T-helper 2 cell treated with Interferon-gamma antibody and Interleukin-4, amounts not matched to agents 5 μg/mL and 100 μg/mL, for 36 hours (primary cell): ENCODE results near the gene BMP2K.
A peak's percentile ranks its signal among the peaks of the same experiment; 100 is the strongest.
"Not testable (repeated sequence)": the region's sequence is repeated elsewhere in the genome, so short reads cannot be mapped to it uniquely, and the experiment has no call there.

ENCODE experiments used
- DNase-seq: peaks from one replicate; pipeline ENCODE4 v3.0.0; 2021; ENCODE audit warnings: low spot score
- H3K27ac Mint-ChIP-seq: one replicate; pipeline ENCODE4 v1.8.0; 2021; ENCODE audit warnings: mild to moderate bottlenecking, mixed read lengths
- H3K27me3 Mint-ChIP-seq: one replicate; pipeline ENCODE4 v1.8.0; 2021; ENCODE audit warnings: low read depth, mixed read lengths
- H3K36me3 Mint-ChIP-seq: one replicate; pipeline ENCODE4 v1.8.0; 2021; ENCODE audit warnings: low read depth, mixed read lengths
- H3K4me1 Mint-ChIP-seq: one replicate; pipeline ENCODE4 v1.8.0; 2021; ENCODE audit warnings: low read depth, mixed read lengths
- H3K4me3 Mint-ChIP-seq: one replicate; pipeline ENCODE4 v1.8.0; 2022; ENCODE audit warnings: mild to moderate bottlenecking, moderate library complexity, mixed read lengths
- H3K9me3 Mint-ChIP-seq: one replicate; pipeline ENCODE4 v1.8.0; 2021; ENCODE audit warnings: mixed read lengths

BMP2K gene

GRCh38 chr4:78876568-78877320, 100.6 kb downstream of the BMP2K start:
- Mint-ChIP-seq H3K4me1 (no peaks in the 10 kb centered on the region), H3K27ac (no peak overlapping the region), H3K4me3 (no peak overlapping the region), H3K9me3 (no peaks in the 10 kb centered on the region), H3K27me3 (no peaks in the 10 kb centered on the region), H3K36me3 (peaks cover 15% of the 10 kb centered on the region)
- DNase-seq, result no peak

DNA sequence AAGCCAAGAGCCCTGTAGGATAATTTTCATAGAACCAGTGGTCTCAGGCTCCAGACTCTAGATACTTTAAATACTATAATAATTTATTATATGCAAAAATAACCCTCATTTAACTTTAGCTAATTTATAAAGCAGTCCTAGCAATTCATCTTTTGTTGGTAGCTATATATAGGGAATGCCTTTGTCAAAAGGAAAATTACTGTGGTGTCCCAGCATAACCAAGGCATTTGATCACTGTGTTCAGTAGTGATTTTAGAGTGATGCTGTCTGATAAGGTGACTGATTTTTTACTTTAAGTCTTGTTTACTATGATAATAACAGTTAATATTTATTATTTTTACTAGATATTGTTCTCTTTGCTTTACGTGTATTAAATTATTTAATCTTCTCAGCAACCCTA, 101.9 kb downstream of the BMP2K start:
- H3K27ac Mint-ChIP-seq, result no peak overlapping the region

GRCh38 chr4:78880874-78881492, 104.8 kb downstream of the BMP2K start:
- DNase-seq, result no peak
- Mint-ChIP-seq H3K36me3 (peaks cover 1% of the 10 kb centered on the region), H3K27me3 (no peaks in the 10 kb centered on the region), H3K4me1 (no peaks in the 10 kb centered on the region), H3K9me3 (no peaks in the 10 kb centered on the region), H3K4me3 (no peak overlapping the region), H3K27ac (no peak overlapping the region)

More for the DNA sequence above, 101.9 kb downstream of the BMP2K start:
- no peaks in the 10 kb centered on the region for H3K9me3 Mint-ChIP-seq
- no peak overlapping the region for H3K4me3 Mint-ChIP-seq
- H3K36me3 Mint-ChIP-seq, result peaks cover 4% of the 10 kb centered on the region
- no peaks in the 10 kb centered on the region for H3K27me3 Mint-ChIP-seq
- no peaks in the 10 kb centered on the region for H3K4me1 Mint-ChIP-seq
- DNase-seq, result no peak

- peaks cover 16% of the 10 kb centered on the region for H3K36me3 Mint-ChIP-seq
- H3K4me3 Mint-ChIP-seq, result no peak overlapping the region
- H3K9me3 Mint-ChIP-seq, result no peaks in the 10 kb centered on the region
- DNase-seq, result no peak
- H3K27ac Mint-ChIP-seq, result no peak overlapping the region
- no peaks in the 10 kb centered on the region for H3K27me3 Mint-ChIP-seq
- peaks cover 10% of the 10 kb centered on the region for H3K4me1 Mint-ChIP-seq
Observed at GRCh38 chr4:78885598-78885997, 109.4 kb downstream of the BMP2K start.

DNA sequence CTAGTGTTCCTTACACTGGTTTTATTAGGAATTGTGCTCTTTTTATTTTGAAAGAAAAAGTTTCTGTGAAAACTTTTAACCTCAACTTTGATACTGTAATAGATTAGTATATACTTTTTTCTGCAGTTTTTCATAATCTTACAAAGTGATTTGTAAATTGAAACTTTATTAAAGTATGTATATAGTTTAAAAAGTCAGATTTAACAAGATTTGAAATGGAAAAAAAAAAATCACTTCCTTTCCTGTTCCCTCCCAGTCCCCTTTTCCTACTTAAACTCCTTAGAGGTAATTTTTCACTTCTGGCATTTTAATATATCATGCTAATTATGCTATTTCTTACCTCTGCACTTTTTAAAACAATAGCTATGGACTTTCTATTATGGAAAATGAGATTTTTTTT, 113.8 kb downstream of the BMP2K start:
- Mint-ChIP-seq H3K27ac (no peak overlapping the region), H3K36me3 (peaks cover 19% of the 10 kb centered on the region), H3K4me1 (peaks cover 11% of the 10 kb centered on the region), H3K27me3 (no peaks in the 10 kb centered on the region), H3K4me3 (no peak overlapping the region), H3K9me3 (no peaks in the 10 kb centered on the region)
- no peak for DNase-seq

- no peaks in the 10 kb centered on the region for H3K27me3 Mint-ChIP-seq
- no peak overlapping the region for H3K4me3 Mint-ChIP-seq
- no peak for DNase-seq
- H3K36me3 Mint-ChIP-seq, result peaks cover 1% of the 10 kb centered on the region
- H3K4me1 Mint-ChIP-seq, result no peaks in the 10 kb centered on the region
- H3K27ac Mint-ChIP-seq, result no peak overlapping the region
- H3K9me3 Mint-ChIP-seq, result no peaks in the 10 kb centered on the region
Observed at GRCh38 chr4:78899302-78899701, 123.2 kb downstream of the BMP2K start.

DNA sequence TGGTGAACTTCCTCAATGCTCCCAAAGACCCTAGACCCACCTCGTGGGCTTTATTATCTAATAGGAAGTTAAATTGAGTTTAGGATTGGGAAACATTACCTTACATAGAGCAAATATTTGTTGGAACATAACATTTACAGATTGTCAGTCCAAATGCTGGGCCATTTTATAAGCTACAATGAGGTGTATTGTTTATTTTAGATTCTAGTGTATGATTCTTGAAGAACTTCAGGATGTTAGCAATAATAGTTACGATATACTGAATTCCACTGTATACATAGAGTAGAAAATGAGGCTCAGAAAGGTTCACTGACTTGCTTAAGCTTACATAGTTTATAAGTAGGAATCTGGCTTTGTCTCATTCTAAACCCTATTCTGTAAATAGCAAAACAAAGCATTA, 125.7 kb downstream of the BMP2K start:
- Mint-ChIP-seq H3K4me1 (no peaks in the 10 kb centered on the region), H3K36me3 (no peaks in the 10 kb centered on the region), H3K27me3 (no peaks in the 10 kb centered on the region), H3K9me3 (no peaks in the 10 kb centered on the region), H3K4me3 (no peak overlapping the region), H3K27ac (no peak overlapping the region)
- DNase-seq, result no peak

GRCh38 chr4:78902298-78902697, 126.1 kb downstream of the BMP2K start:
- no peak overlapping the region for H3K27ac Mint-ChIP-seq
- no peak for DNase-seq
- H3K36me3 Mint-ChIP-seq, result no peaks in the 10 kb centered on the region
- no peaks in the 10 kb centered on the region for H3K27me3 Mint-ChIP-seq
- no peak overlapping the region for H3K4me3 Mint-ChIP-seq
- no peaks in the 10 kb centered on the region for H3K9me3 Mint-ChIP-seq
- H3K4me1 Mint-ChIP-seq, result no peaks in the 10 kb centered on the region

DNA sequence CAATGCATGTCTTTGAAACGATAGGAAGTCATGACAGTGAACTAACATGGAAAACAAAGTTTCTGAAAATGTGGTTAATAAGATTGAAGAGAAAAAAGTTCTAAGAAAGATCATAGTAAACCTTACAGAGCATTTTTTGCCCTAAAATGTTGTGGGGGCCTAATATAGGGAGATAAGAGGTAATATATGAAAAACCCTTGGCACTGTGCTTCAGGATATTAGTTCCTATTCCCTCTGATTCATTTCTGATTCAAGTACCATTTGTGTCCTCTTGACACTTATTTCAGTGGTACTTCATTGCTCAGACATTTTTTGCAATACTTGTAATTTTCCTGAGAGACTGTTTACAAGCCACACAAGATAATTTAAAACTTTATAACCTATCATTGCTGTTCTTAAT, 128.0 kb downstream of the BMP2K start:
- H3K4me1 Mint-ChIP-seq, result no peaks in the 10 kb centered on the region
- no peak overlapping the region for H3K4me3 Mint-ChIP-seq
- H3K27ac Mint-ChIP-seq, result no peak overlapping the region
- H3K36me3 Mint-ChIP-seq, result peaks cover 2% of the 10 kb centered on the region
- no peaks in the 10 kb centered on the region for H3K27me3 Mint-ChIP-seq
- no peaks in the 10 kb centered on the region for H3K9me3 Mint-ChIP-seq
- no peak for DNase-seq

DNA sequence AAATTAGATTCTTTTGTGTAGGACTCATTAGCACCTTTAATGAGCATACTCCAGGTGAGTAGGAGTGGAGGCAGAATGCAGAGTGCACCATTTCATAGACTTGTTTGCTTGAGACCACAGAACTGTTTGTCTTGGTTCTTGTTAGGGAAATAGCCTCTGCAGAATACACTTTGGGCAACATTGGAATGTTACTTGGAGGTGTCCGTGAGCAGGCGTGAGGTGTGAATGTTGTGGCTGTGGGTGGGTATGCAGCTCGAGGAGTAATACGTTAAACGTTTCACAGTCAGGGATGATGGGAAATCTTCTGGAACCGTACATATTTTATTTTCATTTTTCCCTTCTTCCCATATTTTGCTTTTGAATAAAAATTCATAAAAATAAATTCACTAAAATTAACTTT, 131.5 kb downstream of the BMP2K start:
- DNase-seq, result no peak
- H3K27me3 Mint-ChIP-seq, result no peaks in the 10 kb centered on the region
- no peak overlapping the region for H3K4me3 Mint-ChIP-seq
- peaks cover 13% of the 10 kb centered on the region for H3K36me3 Mint-ChIP-seq
- no peak overlapping the region for H3K27ac Mint-ChIP-seq
- no peaks in the 10 kb centered on the region for H3K4me1 Mint-ChIP-seq
- H3K9me3 Mint-ChIP-seq, result no peaks in the 10 kb centered on the region

DNA sequence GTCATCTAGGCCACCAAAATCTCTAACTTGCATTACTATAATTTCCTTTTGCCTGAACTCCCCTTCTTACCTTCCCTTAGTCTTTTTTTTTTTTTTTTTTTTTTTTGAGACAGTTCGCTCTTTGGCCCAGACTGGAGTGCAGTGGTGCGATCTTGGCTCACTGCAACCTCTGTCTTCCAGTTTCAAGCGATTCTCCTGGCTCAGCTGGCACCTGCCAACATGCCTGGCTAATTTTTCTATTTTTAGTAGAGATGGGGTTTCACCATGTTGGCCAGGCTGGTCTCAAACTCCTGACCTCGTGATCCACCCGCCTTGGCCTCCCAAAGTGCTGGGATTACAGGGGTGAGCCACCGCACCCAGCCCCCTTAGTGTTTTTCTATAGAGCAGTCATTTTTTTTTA, 132.8 kb downstream of the BMP2K start:
- DNase-seq, H3K4me1 Mint-ChIP-seq, H3K9me3 Mint-ChIP-seq, H3K4me3 Mint-ChIP-seq, H3K27ac Mint-ChIP-seq, H3K27me3 Mint-ChIP-seq: not testable (repeated sequence)
- H3K36me3 Mint-ChIP-seq, result peaks cover 13% of the 10 kb centered on the region

DNA sequence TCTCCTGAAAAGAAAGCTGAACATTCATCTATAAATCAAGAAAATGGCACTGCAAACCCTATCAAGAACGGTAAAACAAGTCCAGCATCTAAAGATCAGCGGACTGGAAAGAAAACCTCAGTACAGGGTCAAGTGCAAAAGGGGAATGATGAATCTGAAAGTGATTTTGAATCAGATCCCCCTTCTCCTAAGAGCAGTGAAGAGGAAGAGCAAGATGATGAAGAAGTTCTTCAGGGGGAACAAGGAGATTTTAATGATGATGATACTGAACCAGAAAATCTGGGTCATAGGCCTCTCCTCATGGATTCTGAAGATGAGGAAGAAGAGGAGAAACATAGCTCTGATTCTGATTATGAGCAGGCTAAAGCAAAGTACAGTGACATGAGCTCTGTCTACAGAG, 134.5 kb downstream of the BMP2K start:
- Mint-ChIP-seq H3K27me3 (no peaks in the 10 kb centered on the region), H3K4me3 (no peak overlapping the region), H3K27ac (no peak overlapping the region), H3K36me3 (peaks cover 16% of the 10 kb centered on the region), H3K4me1 (no peaks in the 10 kb centered on the region), H3K9me3 (no peaks in the 10 kb centered on the region)
- DNase-seq, result no peak

DNA sequence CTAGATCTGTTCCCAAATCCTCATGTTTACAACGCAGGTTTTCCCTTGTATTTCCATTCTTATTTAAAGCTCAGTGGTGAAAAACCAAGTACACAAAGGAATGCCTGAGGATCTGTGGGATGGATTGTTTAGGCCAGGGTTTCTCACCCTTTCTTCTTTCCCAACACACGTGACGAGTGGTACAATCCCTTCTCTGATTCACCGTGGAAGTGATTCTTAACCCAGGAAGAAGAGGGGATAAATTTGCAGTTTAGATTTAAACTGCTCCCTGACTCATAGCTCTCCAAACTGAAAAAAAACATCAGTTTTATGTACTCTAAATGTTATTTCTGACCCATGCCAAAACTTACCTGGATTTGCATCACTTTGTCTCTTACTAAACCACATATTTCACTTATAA, 146.1 kb downstream of the BMP2K start:
- no peaks in the 10 kb centered on the region for H3K9me3 Mint-ChIP-seq
- peaks cover 16% of the 10 kb centered on the region for H3K36me3 Mint-ChIP-seq
- DNase-seq, result no peak
- no peaks in the 10 kb centered on the region for H3K27me3 Mint-ChIP-seq
- H3K4me3 Mint-ChIP-seq, result no peak overlapping the region
- H3K4me1 Mint-ChIP-seq, result peaks cover 5% of the 10 kb centered on the region
- H3K27ac Mint-ChIP-seq, result no peak overlapping the region

GRCh38 chr4:78923464-78924312, 147.5 kb downstream of the BMP2K start:
- Mint-ChIP-seq H3K4me3 (no peak overlapping the region), H3K36me3 (peaks cover 19% of the 10 kb centered on the region), H3K9me3 (no peaks in the 10 kb centered on the region), H3K27ac (peak overlapping the region; percentile 13), H3K27me3 (no peaks in the 10 kb centered on the region), H3K4me1 (peaks cover 8% of the 10 kb centered on the region)
- no peak for DNase-seq
